Stimulated activated CD4-positive, alpha-beta T cell treated with anti-CD3 and anti-CD28 coated beads, Interleukin-2, amount 100 ng/mL, for 24 hours (primary cell): ENCODE results near the gene RANGAP1.

Experiments used
- DNase-seq, 2 donors: peaks; one replicate each; pipeline ENCODE4 v3.0.0-alpha.2; 2020

Gene RANGAP1

GRCh38 chr22:41256254-41257253, 29.4 kb downstream of the RANGAP1 start:
- no peak for DNase-seq

GRCh38 chr22:41254230-41254629, 31.8 kb downstream of the RANGAP1 start:
- DNase-seq, result no peak

- no peak for DNase-seq
These were observed 33.6 kb downstream of the RANGAP1 start for GRCh38 chr22:41252365-41252764.

- DNase-seq, result no peak
These were observed 35.9 kb downstream of the RANGAP1 start for GRCh38 chr22:41250127-41250526.

- DNase-seq, result no peak
These were observed 36.5 kb downstream of the RANGAP1 start for GRCh38 chr22:41249442-41249841.

GRCh38 chr22:41248758-41249157, 37.2 kb downstream of the RANGAP1 start:
- no peak for DNase-seq

GRCh38 chr22:41248314-41248713, 37.7 kb downstream of the RANGAP1 start:
- DNase-seq, result no peak

GRCh38 chr22:41247703-41248102, 38.3 kb downstream of the RANGAP1 start:
- no peak for DNase-seq

- no peak for DNase-seq
These were observed 40.0 kb downstream of the RANGAP1 start for GRCh38 chr22:41245917-41246499.

- DNase-seq, result no peak
These were observed 42.6 kb downstream of the RANGAP1 start for GRCh38 chr22:41243361-41243760.

GRCh38 chr22:41242396-41243117, 43.4 kb downstream of the RANGAP1 start:
- no peak for DNase-seq

- no peak for DNase-seq
These were observed 44.8 kb downstream of the RANGAP1 start for GRCh38 chr22:41241133-41241676.

GRCh38 chr22:41240377-41241132, 45.4 kb downstream of the RANGAP1 start, which contains the start of gene CHADL:
CHADL (minus strand) TSS chr22:41240931; CDS start chr22:41240881, 50 bp downstream.
- DNase-seq, result no peak

- DNase-seq, result no peak
These were observed 46.4 kb downstream of the RANGAP1 start for GRCh38 chr22:41239443-41240128.

- no peak for DNase-seq
These were observed 47.2 kb downstream of the RANGAP1 start for GRCh38 chr22:41238570-41239442.

- DNase-seq, result peak; percentile 79 to 85
These were observed 48.0 kb downstream of the RANGAP1 start for GRCh38 chr22:41237707-41238569.

- DNase-seq, result no peak
These were observed 48.8 kb downstream of the RANGAP1 start for GRCh38 chr22:41237036-41237706.

GRCh38 chr22:41234815-41235695, 50.9 kb downstream of the RANGAP1 start:
- no peak for DNase-seq
